CD4-positive, alpha-beta T cell treated with Interferon gamma for 1 hour (primary cell): ENCODE data around the gene ARHGEF16.

Source experiments
- DNase-seq: peaks from one replicate; pipeline ENCODE4 v3.0.0-alpha.2; 2020

Gene ARHGEF16

DNA sequence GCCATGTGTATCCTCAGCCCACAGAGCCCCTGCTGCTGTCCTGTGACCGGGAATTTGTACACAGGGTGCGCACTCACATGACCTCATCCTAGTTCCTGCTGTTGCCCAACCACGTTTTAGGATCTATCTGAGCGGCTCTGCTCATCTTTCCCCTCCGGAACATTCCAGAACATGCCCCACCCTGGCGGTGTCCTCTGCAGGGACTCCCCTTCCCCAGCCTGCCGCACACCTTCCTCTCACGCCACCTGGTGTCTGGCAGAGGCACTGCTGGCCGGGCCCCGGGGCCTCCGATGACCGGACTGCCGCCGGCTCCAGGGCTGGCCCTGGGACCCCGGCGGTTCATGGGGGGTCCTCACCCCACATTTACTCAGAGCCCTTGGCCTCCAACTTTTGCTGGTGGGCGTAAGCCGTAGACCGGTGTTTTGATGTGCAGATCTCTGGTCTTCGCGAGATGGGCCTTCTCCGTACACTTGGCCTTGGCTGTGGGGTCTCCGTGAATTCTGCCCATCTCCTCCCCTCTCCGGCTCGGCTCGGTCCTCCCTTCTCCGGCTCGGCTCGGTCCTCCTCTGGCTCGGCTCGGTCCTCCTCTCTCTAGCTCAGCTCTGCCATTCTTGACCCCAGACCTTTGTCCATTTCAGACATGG lies 29.5 kb downstream of the ARHGEF16 start:
- DNase-seq: peak; percentile 11

DNA sequence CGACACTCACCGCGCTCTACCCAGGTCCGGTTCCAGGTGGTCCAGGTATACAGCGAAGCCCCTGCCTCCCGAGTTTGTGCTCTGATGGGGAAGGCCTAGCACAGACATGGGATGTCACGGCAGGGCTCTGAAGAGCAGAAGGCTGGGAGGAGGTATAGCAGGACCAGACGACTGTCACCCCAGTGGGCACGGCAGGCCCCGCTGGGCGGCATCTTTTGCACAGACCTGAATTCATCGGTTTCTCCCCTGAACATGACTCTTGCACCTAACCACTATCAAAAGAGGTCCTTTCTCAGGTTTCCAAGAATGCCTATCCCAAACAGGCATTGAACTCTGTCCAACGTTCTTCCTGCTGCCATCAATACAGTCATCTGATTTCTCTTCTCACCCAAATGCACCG lies 30.6 kb downstream of the ARHGEF16 start:
- no peak for DNase-seq

DNA sequence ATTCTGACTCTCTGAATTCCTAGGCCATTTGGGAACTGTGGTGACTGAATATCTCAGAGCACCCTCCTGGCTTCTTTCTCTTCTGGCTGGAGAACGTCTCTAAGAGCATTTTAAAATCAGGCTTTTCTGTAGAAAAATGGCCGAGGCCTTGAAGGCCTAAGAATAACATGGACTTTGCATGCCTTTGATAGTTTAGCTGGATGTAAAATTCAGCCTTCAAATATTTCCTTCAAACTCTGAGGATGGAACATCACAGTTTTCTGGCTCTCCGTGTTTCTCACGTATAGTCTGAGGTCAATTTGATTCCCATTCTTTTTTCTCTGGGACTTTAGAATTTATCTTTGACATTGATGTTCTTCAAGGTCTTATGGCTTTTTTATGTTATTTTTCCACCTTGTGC lies 34.0 kb downstream of the ARHGEF16 start:
- DNase-seq: no peak

DNA sequence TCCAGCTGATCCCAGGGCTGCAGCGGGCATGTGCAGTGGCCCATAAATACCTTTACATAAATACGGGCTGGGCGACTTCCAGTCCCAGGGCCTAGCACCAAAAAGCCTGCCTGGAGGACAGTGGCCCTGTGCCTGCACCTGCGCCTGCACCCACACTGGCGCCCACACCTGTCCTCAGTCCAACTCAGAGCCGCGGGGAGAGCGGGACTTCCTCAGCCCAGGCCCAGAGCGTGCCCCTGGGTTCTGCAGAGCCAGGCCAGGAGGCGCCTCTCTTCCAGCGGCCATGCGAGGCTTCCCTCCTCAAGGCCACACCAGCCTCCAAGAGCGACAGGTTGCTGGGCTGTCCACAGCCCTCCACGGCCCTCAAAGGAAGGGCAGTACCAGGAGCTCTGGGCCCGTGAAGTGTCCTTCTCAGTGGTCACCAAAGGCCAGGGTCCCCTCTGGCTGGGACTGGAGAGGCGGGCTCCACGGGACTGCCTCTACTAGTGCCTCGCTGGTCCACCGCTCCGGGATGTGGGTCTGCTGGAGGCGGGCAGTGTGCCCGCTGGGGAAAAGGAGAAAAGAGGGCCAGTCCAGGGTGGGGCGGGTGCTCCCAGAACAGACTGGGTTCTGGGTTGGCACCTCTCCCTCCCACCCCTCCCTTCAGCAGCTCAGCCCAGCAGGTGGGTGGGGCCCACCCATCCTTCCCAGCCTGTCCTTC lies 35.7 kb downstream of the ARHGEF16 start:
- DNase-seq: no peak

DNA sequence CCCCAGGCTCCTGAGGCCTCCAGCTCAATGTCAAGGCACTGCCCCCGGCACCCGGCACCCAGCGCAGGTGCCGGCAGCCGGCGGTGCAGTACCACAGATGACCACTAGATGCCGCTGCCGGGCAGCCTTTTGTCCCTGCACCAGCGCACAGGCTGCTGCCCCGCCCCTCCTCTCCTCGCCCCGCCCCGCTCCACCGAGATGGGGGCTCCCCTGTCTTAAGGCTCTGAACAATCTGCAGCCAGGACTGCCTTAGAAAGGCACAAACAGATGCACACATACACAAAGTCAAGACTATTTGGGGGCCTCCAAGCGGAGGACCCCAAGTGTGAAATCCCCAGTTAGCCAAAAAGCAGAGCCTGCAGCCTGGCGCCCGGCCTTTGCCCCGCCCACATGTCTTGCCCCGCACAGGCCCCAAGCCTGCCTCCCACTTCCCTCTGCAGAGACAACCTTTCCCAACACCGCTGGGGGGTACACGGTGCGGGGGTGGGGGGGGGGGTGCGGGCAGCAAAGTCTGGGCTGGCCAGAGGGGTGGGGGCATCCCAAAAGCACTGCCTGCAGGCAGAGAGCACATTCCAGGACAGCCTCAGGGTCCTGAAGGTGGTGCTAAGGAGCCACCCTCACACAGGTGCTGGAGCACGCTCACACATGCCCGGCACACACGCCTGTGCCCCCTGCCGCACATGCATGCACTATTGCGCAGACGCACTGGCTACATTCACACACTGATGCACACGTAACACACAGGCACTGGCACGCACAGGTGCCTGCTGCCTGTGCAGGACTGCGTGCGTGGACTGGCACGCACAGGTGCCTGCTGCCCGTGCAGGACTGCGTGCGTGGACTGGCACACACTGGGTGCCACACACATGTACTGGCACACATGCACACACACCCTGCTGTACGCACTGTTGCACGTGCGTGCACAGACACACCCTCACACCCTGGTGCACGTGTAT lies 37.1 kb downstream of the ARHGEF16 start:
- DNase-seq: peak; percentile 79

DNA sequence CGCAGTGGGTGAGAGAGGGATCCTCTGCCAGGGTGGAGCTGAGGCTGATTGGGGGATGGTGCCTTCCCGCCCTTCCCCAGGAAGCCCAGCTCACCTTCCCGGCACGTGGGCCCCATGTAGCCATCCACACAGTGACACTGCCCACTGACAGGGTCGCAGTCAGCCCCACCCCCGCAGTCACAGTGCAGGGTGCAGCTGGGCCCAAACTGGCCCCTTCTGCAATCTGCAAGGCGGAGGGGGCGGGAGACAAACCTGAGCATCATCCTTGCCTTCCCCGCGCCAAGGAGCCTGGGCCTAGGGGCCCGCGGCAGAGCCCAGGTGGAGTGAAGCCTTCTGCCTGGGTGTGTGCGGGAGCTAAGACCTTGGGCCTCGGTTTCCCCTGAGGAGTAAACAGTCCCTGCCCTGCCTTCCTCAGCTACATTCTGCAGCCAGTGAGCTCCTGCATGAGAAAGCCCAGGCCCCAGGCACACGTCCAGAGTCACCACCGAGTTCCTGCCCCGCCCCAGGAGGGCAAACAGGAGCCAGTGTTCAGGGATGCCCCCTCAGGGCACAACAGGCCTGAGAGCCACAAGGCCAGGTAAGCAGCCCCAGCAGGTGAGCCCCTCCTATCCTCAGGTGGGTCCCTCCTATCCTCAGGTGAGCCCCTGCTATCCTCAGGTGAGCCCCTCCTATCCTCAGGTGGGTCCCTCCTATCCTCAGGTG lies 38.2 kb downstream of the ARHGEF16 start:
- DNase-seq: no peak

DNA sequence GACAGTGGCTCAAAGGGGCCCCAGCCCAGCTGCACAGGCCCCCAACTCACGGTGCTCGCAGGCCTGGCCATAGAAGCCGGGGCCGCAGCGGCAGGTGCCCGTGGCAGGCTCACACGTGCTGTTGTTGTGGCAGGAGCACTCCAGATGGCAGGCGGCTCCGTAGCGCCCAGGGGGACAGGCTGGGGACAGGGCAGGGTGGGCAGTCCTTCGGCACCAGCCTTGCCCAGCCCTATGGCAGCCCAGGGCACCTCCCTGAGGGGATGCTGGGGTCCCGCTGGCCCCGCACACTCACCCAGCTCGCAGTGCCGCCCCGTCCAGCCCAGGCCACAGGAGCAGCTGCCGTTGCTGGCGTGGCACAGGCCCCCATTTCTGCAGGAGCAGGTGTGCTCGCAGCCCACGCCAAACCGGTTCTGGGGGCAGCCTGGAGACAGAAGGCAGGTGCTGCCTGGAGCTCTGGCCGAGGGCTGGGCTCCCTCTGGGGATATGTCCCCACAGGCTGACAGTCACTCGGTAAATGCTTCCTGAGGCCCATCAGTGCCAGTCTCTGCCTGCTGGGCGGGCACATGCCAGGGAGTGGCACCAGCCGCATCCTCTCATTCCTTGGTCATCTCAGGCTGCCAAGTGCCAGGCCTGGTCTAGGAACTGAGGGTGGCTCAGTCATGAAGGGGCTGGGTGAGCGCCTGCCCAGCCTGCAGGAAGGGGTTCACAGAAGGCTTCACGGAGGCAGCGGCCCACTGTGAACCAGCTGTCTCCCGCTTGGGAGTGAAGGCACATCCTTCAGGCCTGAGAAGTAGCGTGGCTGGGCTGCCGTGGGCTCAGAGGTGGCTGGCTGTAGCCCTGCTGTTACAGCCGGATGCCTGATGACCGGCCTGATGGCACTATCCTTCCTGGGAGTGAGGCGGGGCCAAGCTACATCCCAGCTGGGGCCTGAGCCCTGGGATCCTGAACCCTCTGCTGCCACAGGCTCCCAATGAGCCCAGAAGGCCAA lies 40.1 kb downstream of the ARHGEF16 start:
- DNase-seq: no peak

DNA sequence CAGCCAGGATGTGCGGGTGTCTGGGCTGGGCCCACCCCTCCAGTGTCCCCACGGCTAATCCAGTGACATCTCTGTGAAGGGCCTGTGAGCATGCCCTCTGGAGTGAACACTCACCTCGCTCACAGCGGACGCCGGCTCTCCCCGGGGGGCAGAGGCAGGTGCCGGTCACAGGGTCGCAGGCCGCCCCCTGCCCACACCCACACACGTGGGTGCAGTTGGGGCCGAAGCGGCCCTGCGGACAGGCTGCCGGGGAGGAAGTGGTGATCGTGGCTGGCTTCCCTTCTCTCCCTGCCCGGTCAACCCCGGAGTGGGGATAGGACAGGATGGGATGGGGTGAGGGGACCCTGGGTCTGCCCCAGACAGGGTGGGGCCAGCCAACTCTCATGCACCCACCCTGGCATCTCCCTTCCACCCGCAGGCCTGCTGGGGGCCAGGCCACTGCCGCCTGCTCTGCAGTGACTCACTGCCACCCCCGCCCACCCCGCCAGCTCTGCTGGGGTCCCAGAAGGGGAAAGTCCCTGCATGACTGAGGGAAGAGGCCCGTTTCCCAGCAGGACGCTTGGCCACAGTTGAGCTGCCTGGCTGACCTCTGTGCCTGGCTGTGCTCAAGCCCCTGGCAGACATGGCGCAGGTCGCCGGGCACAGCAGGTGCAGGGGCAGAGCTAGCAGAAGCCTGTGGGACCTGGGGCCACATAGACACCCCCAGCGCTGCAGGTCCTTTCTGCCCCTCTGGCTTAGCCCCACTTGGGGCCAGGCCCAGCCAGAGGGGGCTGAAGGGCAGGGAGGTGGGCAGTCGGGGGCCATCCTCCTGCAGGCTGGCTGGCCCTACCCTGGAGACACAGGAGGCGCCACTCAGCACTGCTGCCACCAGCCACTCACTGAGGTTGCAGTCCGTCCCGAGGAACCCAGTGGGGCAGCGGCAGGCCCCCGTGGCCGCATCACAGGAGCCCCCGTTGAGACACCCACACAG lies 41.6 kb downstream of the ARHGEF16 start:
- DNase-seq: no peak

DNA sequence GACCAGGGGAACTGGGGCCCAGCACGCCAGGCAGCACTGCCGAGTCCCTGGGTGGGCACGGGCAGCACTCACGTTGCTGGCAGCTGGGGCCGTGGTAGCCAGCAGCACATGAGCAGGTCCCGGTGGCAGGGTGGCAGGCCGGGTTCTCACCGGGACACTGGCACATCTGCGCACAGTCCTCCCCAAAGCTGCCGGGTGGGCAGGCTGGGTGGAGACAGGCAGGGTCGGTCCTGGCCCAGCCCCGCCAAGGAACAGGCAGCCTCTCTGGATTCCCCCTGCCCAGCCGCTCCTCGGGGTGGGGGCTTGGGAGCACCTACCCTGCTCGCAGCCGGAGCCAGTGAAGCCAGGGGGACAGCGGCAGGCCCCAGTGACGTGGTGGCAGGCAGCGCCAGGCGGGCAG lies 42.5 kb downstream of the ARHGEF16 start:
- DNase-seq: no peak

DNA sequence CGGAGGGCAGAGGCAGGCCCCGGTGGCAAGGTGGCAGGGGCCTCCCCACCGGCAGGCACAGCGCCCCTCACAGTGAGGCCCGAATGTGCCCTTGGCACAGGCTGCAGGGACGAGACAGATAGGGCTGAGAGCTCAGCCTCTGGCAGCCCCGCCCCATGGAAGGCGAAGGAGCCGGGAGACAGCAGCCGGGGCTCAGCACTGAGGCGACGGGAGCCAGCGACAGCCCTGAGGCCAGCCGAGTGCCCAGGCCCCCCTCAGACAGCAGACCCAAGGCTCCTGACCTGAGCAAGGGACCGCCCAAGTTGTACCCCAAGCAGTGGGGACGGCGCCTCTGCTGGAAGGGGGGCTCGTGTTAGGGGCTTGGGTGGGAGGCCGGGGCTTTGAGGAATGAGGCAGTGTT lies 43.1 kb downstream of the ARHGEF16 start:
- DNase-seq: no peak

DNA sequence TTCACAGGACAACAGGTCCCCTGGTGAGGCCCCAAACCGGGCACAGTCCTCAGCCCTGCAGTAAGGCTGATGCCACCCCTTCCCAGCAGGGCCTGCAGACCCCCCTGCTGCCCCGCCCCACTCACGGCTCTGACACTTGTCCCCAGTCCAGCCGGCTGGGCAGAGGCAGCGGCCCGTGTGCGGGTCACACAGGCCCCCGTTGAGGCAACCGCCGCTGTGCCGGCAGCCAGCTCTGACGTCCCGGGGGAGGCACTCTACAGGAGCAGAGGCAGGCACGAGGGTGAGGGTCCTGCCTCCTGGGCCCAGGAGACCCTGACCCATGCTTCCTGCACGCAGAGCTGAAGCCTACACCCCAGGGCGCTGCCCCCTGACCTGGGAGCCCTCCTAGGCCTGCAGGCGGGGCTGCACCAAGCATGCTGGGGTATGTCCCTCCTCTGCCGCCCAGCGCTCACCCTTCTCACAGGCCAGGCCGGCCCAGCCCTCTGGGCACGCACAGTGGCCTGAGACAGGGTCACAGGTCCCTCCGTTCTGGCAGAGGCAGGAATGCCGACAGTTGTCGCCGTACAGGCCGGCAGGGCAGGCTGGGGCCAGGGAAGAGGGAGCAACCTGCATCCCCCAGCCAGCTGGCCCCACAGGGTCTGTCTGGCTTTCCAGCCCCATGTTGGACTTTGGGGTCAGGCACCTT lies 43.9 kb downstream of the ARHGEF16 start:
- DNase-seq: no peak

DNA sequence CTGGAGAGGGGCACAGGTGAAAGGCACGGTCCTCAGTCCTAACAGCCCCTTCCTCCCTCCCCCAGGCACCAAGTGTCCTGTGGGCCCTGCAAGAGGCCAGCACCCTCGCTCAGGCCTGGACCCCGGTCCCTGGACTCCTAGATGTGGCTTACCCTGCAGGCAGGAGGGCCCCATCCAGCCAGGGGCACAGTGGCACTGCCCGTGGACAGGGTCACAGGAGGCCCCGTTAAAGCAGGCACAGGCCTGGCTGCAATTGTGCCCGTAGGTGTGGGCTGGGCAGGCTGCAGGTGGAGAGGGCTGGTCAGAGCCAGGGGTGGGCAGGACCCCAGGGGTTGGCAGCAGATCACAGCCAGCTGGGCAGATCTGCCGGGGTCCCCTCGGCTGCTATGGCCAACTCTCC lies 44.5 kb downstream of the ARHGEF16 start:
- no peak for DNase-seq

DNA sequence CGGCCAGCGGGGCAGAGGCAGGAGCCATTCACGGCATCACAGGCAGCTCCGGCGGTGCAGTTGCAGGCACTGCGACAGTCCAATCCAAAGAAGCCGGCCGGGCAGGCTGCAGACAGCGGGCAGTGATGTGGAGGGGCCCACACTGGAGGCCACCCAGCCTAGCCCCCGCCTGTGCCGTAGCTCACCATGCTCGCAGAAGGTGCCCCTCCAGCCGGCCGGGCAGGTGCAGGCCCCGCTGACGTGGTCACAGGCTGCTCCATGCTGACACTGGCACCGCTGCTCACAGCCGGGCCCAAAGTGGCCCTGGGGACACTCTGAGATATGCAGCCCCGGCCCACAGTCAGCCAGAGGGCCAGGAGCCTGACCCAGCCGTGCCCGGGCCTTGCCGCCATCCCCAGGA lies 45.1 kb downstream of the ARHGEF16 start:
- DNase-seq: no peak

DNA sequence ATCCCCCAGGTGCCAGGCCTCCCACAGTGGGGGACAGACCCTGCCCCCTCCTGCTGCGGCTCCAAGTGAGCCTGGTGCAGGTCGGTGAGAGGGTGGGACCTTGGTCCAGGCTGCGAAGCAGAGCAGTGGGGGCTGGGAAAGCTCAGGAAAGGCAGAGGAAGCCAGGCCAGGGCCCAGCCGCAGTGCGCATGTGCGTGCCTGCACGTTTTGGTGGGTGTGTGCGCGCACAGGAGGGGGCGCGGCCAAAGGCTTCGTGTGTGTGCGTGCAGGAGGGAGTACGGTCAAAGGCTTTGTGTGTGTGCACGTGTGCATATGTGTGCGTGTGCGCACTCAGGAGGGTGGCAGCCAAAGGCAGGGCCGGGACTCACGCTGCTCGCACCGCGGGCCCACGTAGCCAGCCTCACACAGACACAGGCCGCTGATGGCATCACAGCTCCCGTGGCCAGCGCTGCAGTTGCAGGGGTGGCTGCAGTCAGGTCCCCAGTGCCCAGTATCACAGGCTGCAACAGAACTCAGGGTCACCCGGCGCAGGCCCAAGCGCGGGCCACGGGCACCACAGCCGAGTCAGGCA lies 45.9 kb downstream of the ARHGEF16 start:
- DNase-seq: no peak

DNA sequence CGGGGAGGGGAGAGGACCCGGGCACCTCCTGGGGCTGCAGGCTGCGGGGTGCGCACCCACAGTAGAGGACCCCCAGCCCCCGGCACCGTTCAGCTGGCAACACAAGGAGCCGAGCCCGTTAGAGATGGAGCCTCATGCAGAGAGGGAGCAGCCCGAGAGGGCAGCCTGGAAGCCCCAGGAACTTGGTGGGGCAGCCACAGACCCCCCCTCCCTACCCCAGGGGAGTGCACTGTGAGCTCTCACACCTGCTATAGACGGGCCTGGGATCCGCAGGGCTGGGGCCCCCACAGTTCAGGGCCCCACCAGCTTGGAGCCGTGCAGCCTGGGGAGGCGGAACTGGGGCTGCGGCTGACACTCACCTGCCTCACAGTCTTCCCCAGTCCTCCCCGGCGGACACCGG lies 47.0 kb downstream of the ARHGEF16 start:
- DNase-seq: no peak

DNA sequence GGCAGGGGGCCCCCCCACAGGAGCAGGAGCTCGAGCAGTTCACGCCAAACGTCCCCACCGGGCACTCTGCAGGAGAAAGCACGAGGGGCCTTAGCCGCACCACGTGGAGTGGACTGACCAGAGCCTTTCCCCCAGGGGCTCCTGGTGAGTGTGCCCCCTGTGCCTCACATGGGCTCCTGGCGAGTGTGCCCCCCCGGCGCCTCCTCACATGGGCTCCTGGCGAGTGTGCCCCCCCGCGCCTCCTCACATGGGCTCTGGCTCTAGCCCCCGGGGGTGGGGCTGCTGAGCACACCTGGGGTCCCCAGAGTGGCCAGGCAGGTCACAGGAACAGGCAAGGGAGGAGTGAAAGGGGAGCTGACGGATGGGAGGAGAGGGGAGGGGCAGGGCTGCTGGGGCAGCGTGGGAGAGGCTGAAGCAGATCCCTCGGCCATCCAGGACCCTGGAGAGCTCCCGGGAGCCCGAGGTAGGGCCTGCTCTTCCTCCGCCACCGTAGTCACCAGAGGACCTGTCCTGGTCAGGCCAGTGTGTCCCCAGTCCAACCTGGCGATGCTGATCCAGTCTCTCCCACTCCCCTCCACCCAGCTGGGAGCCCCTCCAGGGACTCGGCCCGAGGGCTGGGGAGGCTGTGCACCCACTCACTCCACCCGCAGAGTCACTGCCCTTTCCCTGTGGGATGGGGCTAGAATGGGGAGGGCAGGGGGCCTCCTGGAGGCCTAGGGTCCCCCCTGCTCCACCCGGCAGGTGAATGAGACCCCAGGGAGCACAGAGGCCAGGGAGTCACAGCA lies 47.6 kb downstream of the ARHGEF16 start:
- no peak for DNase-seq

DNA sequence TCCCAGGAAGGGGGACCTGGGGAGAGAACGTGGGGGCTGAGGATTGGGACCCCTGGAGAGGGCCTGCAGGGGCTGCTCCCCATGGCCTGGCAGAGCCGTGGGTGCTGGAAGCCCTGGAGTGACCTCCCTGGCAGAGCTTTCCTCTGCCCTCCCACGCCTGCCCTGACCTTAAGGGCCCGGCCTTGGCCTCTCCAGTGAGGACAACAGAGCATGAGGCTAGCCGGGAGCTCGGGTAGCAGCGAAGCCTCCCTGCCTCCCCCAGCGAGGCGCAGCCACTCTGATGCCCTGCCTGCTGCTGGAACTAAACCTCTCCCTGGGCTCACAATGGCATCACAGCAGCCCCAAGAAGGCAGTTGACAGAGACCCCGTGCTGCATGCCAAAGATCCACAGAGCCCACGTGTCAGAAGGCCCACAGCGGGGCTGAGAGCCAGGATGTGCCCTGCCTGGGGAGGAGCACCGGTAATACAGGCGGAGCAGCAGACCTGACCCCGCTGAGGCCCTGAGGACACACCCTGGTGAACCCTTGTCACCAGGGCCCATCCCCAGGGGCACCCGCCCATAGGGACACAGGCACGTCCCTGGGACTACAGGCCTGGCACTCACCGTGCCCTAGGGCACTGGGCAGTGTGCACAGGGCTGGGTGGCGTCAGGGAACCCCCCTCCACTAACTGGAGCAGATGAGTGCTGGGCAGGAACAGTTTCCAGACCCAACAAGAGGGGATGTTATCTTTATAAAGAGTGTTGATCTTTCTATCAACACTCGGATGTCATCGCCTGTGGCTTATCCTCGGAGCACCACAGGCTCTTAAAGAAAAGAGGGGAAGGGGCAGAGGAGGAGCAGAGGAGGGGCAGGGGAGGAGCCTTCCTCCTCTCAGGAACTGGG lies 48.4 kb downstream of the ARHGEF16 start:
- no peak for DNase-seq

DNA sequence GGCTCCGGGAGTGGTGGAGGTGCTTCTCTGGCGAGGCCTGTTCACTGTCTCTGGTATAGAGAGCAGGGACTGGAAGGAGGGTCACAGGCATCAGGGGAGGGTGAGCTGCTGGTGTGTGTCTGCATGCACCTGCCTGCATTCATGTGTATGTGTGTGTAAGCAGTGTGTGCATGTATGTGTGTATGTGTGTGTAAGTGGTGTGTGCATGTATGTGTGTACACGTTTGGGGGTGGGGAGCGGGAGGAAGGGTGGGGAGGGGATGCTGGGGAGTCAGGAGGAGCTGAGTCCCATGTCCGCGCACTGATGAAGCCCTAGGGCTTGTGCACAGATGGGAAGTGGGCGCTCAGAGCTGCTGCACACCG lies 49.0 kb downstream of the ARHGEF16 start:
- no peak for DNase-seq
